ENCODE results near the gene BMPR1A. TPM values are rescaled to one million over a fixed set of nuclear protein-coding genes. Genes with fewer than 3 reads are reported as not detected.

BMPR1A gene
- total RNA-seq, 1 donor from 2014 or later: 43.5 TPM

GRCh38 chr10:86799188-86799845 lies 42.9 kb downstream of the BMPR1A start:
- DNase-seq (ENCODE audit: low spot score): no peak

- no peak for DNase-seq (ENCODE audit: low spot score)
Measured at GRCh38 chr10:86801995-86802394, 45.6 kb downstream of the BMPR1A start.

- DNase-seq (ENCODE audit: low spot score): no peak
Measured at GRCh38 chr10:86802473-86803108, 46.2 kb downstream of the BMPR1A start.

DNA sequence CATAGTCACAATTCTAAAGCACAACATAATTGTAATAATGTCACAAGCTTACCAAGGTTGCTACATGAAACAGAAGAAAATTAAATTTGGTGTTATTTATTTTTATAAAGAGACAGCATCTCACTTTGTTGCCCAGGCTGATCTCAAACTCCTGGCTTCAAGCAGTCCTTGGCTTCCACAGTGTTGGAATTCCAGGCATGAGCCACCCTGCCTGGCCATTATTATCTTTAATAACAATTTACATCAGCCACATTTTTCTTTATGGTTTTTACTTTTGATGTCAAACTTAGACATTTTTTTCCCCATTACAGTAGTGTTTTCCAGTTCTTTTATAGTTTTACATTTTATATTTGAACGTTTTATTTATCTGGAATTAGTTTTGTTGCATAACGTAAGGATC lies 46.7 kb downstream of the BMPR1A start:
- no peak for DNase-seq (ENCODE audit: low spot score)

DNA sequence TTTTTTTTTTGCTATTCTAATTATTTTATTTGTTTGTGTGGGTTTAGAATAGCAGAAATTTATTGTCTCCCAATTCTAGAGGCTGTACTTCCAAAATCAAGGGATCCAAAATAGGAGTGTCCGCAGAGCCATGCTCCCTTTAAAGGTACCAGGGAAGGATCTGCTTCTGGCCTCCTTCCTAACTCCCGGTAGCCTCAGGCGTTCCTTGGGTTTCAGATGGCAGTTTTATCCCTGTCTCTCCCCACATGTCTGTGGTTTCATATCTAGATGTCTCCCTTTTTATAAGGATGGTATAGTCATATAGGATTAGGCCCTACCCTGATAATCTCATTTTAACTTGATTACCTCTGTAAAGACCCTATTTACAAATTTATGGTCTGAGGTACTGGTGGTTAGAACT lies 48.4 kb downstream of the BMPR1A start:
- DNase-seq (ENCODE audit: low spot score): no peak

GRCh38 chr10:86813101-86813500 lies 56.7 kb downstream of the BMPR1A start:
- DNase-seq (ENCODE audit: low spot score): no peak

DNA sequence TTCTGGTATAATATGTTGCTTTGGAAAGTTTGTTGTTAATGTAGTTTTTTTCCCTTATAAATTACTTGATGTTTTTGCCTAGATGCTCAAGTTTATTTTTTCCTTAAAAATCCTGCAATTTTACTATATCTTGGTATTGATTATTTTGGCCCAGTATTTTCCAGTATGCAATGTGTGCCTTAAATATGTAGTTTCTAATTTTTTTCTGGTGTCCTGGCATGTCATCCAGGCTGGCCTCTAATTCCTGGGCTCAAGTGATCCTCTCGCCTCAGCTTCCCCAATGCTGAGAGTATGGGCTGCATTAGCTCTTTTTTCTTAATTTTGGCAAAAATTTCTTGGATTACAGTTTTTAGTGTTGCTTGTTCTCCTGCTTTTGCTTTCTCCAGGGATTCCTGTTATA lies 57.6 kb downstream of the BMPR1A start:
- no peak for DNase-seq (ENCODE audit: low spot score)

DNA sequence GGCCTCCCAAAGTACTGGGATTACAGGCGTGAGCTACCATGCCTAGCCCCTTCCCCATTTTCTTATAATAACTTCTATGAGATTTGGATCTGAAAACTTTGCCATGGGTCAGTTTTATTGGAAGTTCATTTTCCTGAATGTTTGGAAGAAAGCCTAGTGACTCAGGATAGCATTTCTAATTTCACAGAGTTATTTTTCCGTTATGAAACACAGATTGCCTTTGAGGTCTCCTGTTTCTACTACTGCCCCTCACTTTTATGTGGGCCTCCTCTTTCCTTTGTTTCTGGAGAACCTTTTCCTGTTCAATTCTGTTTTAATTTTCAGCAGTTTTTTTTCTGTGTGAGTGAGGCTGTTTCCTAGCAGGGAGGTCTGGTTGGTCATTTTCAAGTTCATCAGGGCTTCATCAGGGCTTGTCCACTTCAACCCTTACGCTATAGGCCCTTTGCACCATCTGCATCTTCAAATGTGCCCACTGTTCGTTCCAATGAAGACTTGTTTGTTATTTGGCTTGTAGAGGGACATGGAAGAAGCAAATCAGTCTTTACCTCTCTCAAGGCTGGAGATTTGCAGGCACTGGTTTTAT lies 58.7 kb downstream of the BMPR1A start:
- DNase-seq (ENCODE audit: low spot score): no peak

- no peak for DNase-seq (ENCODE audit: low spot score)
Measured at GRCh38 chr10:86815640-86816039, 59.2 kb downstream of the BMPR1A start.

DNA sequence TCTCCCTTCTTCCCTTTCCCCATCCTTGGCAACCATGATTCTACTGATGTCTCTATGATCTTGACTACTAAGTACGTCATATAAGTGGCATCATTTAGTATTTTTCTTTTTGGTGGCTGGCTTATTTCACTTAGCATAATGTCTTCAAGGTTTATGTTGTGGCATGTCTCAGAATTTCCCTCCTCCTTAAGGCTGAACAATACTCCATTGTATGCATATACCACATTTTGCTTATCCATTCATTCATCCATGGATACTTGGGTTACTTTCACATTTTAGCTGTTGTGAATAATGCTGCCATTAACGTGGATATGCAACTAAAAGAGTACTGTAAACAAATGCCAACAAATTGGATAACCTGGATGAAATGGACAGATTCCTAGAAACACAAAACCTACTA lies 60.8 kb downstream of the BMPR1A start:
- DNase-seq (ENCODE audit: low spot score): no peak

DNA sequence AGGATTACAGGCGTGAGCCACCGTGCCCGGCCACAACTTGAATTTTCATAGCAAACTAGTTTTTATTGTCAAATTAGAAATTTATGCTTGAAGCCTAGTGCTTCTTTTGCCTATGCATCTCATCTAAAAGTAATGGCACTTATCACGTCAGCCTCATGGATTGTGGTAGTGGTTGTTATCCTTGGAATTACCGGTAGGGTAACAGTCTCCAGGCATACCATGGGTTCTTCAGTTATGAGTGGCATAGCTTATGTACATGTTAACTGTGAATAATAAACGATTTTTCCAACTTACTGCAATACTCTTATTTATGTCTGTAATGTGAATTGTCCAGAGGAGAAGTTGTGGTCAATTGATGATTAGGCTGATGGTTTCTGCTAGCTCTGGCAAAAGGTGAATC lies 63.1 kb downstream of the BMPR1A start:
- no peak for DNase-seq (ENCODE audit: low spot score)

- no peak for DNase-seq (ENCODE audit: low spot score)
Measured at GRCh38 chr10:86820509-86820908, 64.1 kb downstream of the BMPR1A start.

DNA sequence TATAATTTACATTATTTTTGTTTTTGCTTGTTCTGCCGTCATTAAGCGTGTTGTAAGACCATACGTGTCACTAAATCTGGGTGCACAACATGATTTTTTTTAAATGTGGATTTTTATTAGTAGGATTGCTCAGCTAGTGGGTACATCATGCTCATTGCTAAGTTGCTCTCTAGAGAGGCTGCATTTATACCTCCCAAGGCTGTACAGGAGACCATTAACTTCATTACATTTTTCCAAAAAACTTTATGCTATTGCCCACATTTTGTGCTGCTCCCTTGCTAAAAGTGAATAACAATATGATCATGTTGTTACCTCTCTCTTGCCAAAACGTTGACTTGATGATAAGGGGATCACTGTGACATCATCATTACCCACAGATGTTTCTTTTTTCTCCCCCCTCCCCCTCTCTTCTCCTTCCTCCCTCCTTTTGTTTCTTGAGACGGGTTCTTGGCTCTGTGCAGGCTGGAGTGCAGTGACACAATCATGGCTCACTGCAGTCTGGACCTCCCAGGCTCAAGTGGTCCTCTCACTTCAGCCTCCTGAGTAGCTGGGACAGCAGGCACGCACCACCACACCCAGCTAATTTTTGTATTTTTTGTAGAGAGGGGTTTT lies 65.1 kb downstream of the BMPR1A start:
- DNase-seq (ENCODE audit: low spot score): no peak

GRCh38 chr10:86823565-86823964 lies 67.1 kb downstream of the BMPR1A start:
- DNase-seq (ENCODE audit: low spot score): no peak

DNA sequence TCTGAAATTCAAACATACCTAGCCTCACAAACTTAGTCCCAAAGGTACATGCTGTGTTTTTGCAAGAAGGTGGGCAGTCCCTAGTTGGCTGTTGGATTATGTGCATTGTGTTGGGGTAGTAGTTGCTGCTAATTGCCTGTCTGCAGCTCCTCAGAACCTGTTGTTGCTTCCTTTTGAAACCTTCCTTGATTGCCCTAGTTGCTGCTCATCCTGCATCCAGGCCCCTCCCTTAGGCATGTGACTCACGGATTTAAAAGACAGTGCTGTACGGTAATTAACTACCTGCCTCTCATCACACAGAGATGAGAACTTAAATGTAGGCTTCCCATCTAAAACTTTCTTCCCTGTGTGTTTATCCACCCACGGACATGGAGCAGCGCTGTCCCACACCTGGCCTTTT lies 67.7 kb downstream of the BMPR1A start:
- DNase-seq (ENCODE audit: low spot score): no peak

DNA sequence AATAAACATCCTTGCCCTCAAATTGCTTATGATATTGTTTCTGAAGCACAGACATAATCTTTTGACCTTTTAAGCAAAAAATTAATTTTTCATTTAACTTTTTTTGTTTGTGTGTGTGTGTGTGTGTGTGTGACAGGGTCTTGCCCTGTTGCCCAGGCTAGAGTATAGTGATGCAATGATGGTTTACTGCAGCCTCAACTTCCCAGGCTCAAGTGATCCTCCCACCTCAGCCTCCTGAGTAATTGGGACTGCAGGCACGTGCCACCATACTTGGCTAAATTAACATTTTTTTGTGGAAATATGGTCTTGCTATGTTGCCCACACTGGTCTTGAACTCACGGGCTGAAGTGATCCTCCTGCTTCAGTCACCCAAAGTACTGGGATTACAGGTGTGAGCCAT lies 68.9 kb downstream of the BMPR1A start:
- DNase-seq (ENCODE audit: low spot score): no peak

GRCh38 chr10:86827639-86828038 lies 71.2 kb downstream of the BMPR1A start:
- no peak for DNase-seq (ENCODE audit: low spot score)

DNA sequence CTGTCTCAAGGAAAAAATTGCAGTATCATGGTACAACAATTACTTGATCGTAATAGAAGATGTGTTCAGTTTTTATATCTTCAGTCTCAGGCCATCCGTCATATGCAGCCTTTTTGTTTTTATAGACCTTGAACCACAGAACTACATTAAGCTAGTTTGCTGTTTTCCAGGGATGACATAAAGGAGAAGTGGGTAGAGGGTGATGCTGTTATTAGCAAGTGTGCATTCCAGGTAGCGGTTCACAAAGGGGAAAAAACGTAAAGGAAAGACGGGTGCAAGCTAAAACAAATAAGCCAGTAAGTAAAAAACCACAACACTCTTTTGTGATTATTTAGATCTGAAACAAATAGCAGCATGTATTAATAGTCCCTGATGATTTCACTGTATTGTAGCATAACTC lies 71.7 kb downstream of the BMPR1A start:
- no peak for DNase-seq (ENCODE audit: low spot score)

GRCh38 chr10:86829472-86829871 lies 73.1 kb downstream of the BMPR1A start:
- no peak for DNase-seq (ENCODE audit: low spot score)

DNA sequence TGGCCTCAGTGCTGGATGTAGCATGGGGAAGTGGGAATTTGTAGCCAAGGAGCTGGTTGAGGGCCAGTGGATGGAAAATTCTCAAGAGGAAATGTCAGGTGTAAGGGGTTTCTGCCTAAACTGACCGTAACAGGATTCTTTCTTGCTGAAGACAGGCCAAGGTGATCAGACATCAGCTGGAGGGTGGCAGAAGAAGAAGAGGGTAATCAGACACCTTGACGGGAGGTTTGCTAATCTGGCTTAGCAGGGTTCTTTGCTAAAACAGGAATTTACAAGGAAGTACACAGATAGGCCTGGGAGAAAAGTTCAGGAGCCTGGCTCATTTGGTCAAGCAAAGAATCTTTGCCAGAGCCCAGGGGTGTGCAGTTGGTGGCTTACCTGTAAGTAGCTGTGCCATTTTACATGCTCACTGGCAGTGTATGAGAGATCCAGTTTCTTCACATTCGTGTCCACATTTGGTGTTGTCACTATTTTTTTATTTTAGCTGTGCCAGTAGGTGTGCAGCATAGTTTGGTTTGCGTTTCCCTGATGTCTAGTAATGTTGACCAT lies 73.7 kb downstream of the BMPR1A start:
- DNase-seq (ENCODE audit: low spot score): no peak

DNA sequence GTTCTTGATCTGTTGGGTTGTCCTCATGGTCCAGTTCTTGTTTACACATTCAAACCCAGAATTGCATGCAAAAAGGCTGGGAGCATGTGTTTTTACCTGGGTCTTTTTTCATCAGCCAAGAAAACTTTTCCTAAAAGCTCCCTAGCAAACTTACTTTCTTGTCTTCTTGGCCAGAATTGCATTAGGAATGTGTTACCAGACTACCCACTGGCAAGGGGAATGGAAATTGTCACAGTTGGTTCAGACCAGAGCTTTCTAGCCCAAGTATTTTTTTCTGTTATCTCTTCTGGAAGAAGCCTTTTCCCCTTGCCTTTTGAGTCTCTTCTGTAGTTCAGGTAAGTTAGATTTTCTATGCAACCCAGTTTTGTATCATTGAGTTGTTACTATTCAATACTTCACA lies 77.5 kb downstream of the BMPR1A start:
- no peak for DNase-seq (ENCODE audit: low spot score)

- no peak for DNase-seq (ENCODE audit: low spot score)
Measured at GRCh38 chr10:86836044-86836443, 79.6 kb downstream of the BMPR1A start.
